HK-2 (cell line): ENCODE results near the gene UBE2A.

Experiments used
- DNase-seq: peaks from one replicate; pipeline ENCODE4 v3.0.0-alpha.2; 2018; ENCODE audit not compliant: unreplicated experiment

The UBE2A gene

GRCh38 chrX:119607018-119607389 lies 32.6 kb downstream of the UBE2A start:
- DNase-seq: no peak

- no peak for DNase-seq
Measured at GRCh38 chrX:119614776-119615175, 40.4 kb downstream of the UBE2A start.

- DNase-seq: no peak
Measured at GRCh38 chrX:119617517-119618164, 43.3 kb downstream of the UBE2A start.

GRCh38 chrX:119618439-119618838 lies 44.1 kb downstream of the UBE2A start:
- no peak for DNase-seq

- no peak for DNase-seq
Measured at GRCh38 chrX:119622356-119623232, 48.2 kb downstream of the UBE2A start.

GRCh38 chrX:119624417-119624816 lies 50.1 kb downstream of the UBE2A start:
- no peak for DNase-seq

GRCh38 chrX:119624951-119625668 lies 50.7 kb downstream of the UBE2A start:
- DNase-seq: no peak

- no peak for DNase-seq
Measured at GRCh38 chrX:119625843-119626242, 51.5 kb downstream of the UBE2A start.
